LNCaP clone FGC (cell line): ENCODE results near the gene LYST.

Experiments
- DNase-seq: peaks from one replicate; pipeline ENCODE4 v3.0.0-alpha.2; 2011; ENCODE audit warnings: low read depth
- H3K4me3 ChIP-seq: 2 replicates; pipeline ENCODE4 v1.5.1; 2011; ENCODE audit warnings: mild to moderate bottlenecking, low read depth, low read length, control low read depth
- CTCF ChIP-seq: IDR thresholded peaks from 2 replicates; pipeline ENCODE4 v1.5.1; 2012; ENCODE audit warnings: mild to moderate bottlenecking; ENCODE audit not compliant: control insufficient read depth, insufficient read depth; ENCODE audit errors: extremely low read depth

Gene LYST

GRCh38 chr1:235885655-235886262 lies 19.1 kb upstream of the LYST start:
- no peak overlapping the region for H3K4me3 ChIP-seq
- TF ChIP-seq CTCF: no peak
- DNase-seq: no peak

GRCh38 chr1:235883261-235883927 lies 16.7 kb upstream of the LYST start:
- no peak overlapping the region for H3K4me3 ChIP-seq

GRCh38 chr1:235882816-235883215 lies 16.1 kb upstream of the LYST start:
- TF ChIP-seq CTCF: no peak
- no peak overlapping the region for H3K4me3 ChIP-seq
- no peak for DNase-seq

More at GRCh38 chr1:235883261-235883927, 16.7 kb upstream of the LYST start:
- TF ChIP-seq CTCF: no peak
- peak; percentile 30 for DNase-seq

- no peak for DNase-seq
- H3K4me3 ChIP-seq: no peak overlapping the region
- TF ChIP-seq CTCF: no peak
Measured at GRCh38 chr1:235881930-235882700, 15.4 kb upstream of the LYST start.

- TF ChIP-seq CTCF: no peak
Measured at GRCh38 chr1:235878082-235878811, 11.5 kb upstream of the LYST start.

GRCh38 chr1:235876402-235876841 lies 9.7 kb upstream of the LYST start:
- H3K4me3 ChIP-seq: no peak overlapping the region
- DNase-seq: no peak
- TF ChIP-seq CTCF: no peak

More at GRCh38 chr1:235878082-235878811, 11.5 kb upstream of the LYST start:
- no peak overlapping the region for H3K4me3 ChIP-seq
- no peak for DNase-seq
